AG09319 (cell line): ENCODE results near the gene RHOF.
"Not testable (repeated sequence)": the region's sequence is repeated elsewhere in the genome, so short reads cannot be mapped to it uniquely, and the experiment has no call there.

Experiments
- DNase-seq: peaks from one replicate; pipeline ENCODE4 v3.0.0-alpha.2; 2010; ENCODE audit warnings: low read depth; ENCODE audit errors: extremely low read depth
- CTCF ChIP-seq: IDR thresholded peaks from 2 replicates; pipeline ENCODE4 v1.5.1; 2011; ENCODE audit warnings: low read depth, mild to moderate bottlenecking, inconsistent platforms, low read length, moderate library complexity

Gene RHOF

GRCh38 chr12:121767525-121768016 is 25.9 kb downstream of the RHOF start:
- TF ChIP-seq CTCF: no peak
- DNase-seq: no peak

- no peak for DNase-seq
- no peak for TF ChIP-seq CTCF
These were observed 27.0 kb downstream of the RHOF start for GRCh38 chr12:121766290-121767039.

GRCh38 chr12:121765573-121765972 is 27.9 kb downstream of the RHOF start:
- DNase-seq: peak; percentile 67
- no peak for TF ChIP-seq CTCF

GRCh38 chr12:121764808-121765207 is 28.7 kb downstream of the RHOF start:
- TF ChIP-seq CTCF: no peak
- DNase-seq: no peak

GRCh38 chr12:121762269-121762668 is 31.2 kb downstream of the RHOF start:
- no peak for TF ChIP-seq CTCF
- DNase-seq: no peak

GRCh38 chr12:121758536-121758935 is 35.0 kb downstream of the RHOF start:
- DNase-seq: not testable (repeated sequence)

GRCh38 chr12:121755591-121755990 is 37.9 kb downstream of the RHOF start:
- TF ChIP-seq CTCF: no peak
- DNase-seq: no peak

- no peak for TF ChIP-seq CTCF
- DNase-seq: no peak
These were observed 38.7 kb downstream of the RHOF start for GRCh38 chr12:121754836-121755235.
